Heart right ventricle (tissue), 16 donors: Measurements from ENCODE around the gene WASL. TPM values are rescaled to one million over a fixed set of nuclear protein-coding genes. Genes with fewer than 3 reads are reported as not detected.

Experiments used
- ATAC-seq, 8 donors: fragments of 200-7000 bp; cut with Tn5 transposase; one replicate each; pipeline ENCODE4 v1.9.1; 2020; ENCODE audit warnings: mild to moderate bottlenecking in 8 of 8, moderate library complexity in 8 of 8, moderate number of reproducible peaks in 1 of 8
- DNase-seq, 2 donors: peaks; one replicate each; pipeline ENCODE4 v3.0.0-alpha.2; 2020
- H3K27ac ChIP-seq, 10 donors: fragments of 200-600 bp; sonication (generic) in 2 of 10; one replicate each; pipeline versions ENCODE4 v1.5.0 to v1.8.0; 2020 to 2022; ENCODE audit warnings: mild to moderate bottlenecking in 3 of 10
- H3K27me3 ChIP-seq, 7 donors: fragments of 200-600 bp; one replicate each; pipeline ENCODE4 v1.8.0; 2021 to 2022; ENCODE audit warnings: mild to moderate bottlenecking in 2 of 7
- H3K36me3 ChIP-seq, 9 donors: fragments of 200-600 bp; sonication (generic) in 1 of 9; one replicate each; pipeline versions ENCODE4 v1.5.0 to v1.8.0; 2020 to 2022; ENCODE audit warnings: mild to moderate bottlenecking in 2 of 9
- H3K4me1 ChIP-seq, 9 donors: fragments of 200-600 bp; sonication (generic) in 1 of 9; one replicate each; pipeline versions ENCODE4 v1.5.0 to v1.8.0; 2020 to 2022; ENCODE audit warnings: mild to moderate bottlenecking in 4 of 9
- H3K4me3 ChIP-seq, 10 donors: fragments of 200-600 bp; sonication (generic) in 2 of 10; one replicate each; pipeline versions ENCODE4 v1.5.0 to v1.8.0; 2020 to 2022; ENCODE audit warnings: mild to moderate bottlenecking in 7 of 10, moderate library complexity in 2 of 10
- H3K9me3 ChIP-seq, 11 donors: fragments of 200-600 bp in 10 of 11; sonication (generic) in 2 of 11; one replicate each; pipeline versions ENCODE4 v1.5.0 to v1.8.0; 2013 to 2022; ENCODE audit warnings: mild to moderate bottlenecking in 2 of 11, control low read depth in 1 of 11, moderate library complexity in 1 of 11
- CTCF ChIP-seq, 9 donors: fragments of 200-600 bp; sonication (generic) in 2 of 9; IDR thresholded peaks; one replicate each; pipeline versions ENCODE4 v1.5.0 to v1.8.0; 2021 to 2022; ENCODE audit warnings: antibody characterized with exemption in 9 of 9, mild to moderate bottlenecking in 5 of 9, moderate library complexity in 1 of 9
- WGBS, 2 donors: extraction: QIAGEN DNeasy Blood & Tissue Kit; methylation state at CpG; one replicate each; pipeline ENCODE4 v1.1.7; 2013; ENCODE audit warnings: inconsistent platforms in 1 of 2; 5-methylcytosine and 5-hydroxymethylcytosine counted together
- intact Hi-C, 10 donors: fragments of 100-400 bp; cut with DNase I; formaldehyde crosslinking; loops; one replicate each; pipeline versions ENCODE4 v1.11.1 to v1.14.2; 2022
- polyA plus RNA-seq, 2 donors: library from polyadenylated mRNA; stranded (reverse); fragments of 200-250 nt; gene quantifications; one replicate each; pipeline ENCODE4 v1.2.3, GENCODE V29; 2013
- total RNA-seq, 10 donors: library from RNA; stranded (reverse); fragmentation: NEBNext Ultra II Directional in 3 of 10; extraction: Animal tissue kit (Norgen Biotek cat#: 25700) in 3 of 10; gene quantifications; one replicate each; pipeline versions ENCODE4 v1.2.1 to v1.2.4, GENCODE V29; 2021 to 2023
- donor health status: Arrhythmogenic right ventricular cardiomyopathy.
- donor health status: ischemic (EF 13 %, LVEDD 7.1; RV severe dilation, severe dysfunction).
- donor health status: healthy with polysubstance abuse.
- donor health status: DM: no; HTN: yes; CAD: no.
- donor health status: DM: no; HTN: no; CAD: no.
- donor health status: ischemic (EF 25% LVEDD 6.9; RV normal size, moderate dysfunction).
- donor health status: ischemic (EF 25% LVEDD 5.7; RV mildly dilated, moderate dysfunction).
- donor health status: healthy.
- donor health status: DM: yes; HTN: yes; CAD: no.
- donor health status: Ischemic cardiomyopathy.
- donor health status: ischemic (EF 35%, LVEDD 5.7; RV mildly dilated, moderate dysfunction).
- donor health status: nonischemic (EF 11% LVEDD 7.7; RV severe dilation, severe dysfunction).
- donor health status: DM: yes; HTN: yes; CAD: no.
- donor health status: PGD.
- donor health status: ischemic (EF 29% LVEDD 5.4; RV normal size, mild dysfunction).
- donor health status: nonischemic (EF 23%, LVEDD 6.1; RV moderate dilation, normal function).

WASL gene
- total and polyA plus RNA-seq, 12 donors, result 10.7 to 30.0 (median 24.8) TPM

GRCh38 chr7:123711832-123712293, 36.9 kb downstream of the WASL start:
- H3K36me3 ChIP-seq, result peaks cover 0 to 37% (median 15%) of the 10 kb centered on the region in 9 donors
- H3K27ac ChIP-seq, result no peak overlapping the region
- ATAC-seq (no peak), DNase-seq (no peak)
- intact Hi-C loops, result loop anchor here in 1 of 10 donors (5.0 kb wide), 1 partner anchor 35 kb away; the partner anchor contains the start of gene WASL
- no peak overlapping the region for H3K4me3 ChIP-seq
- no peak for TF ChIP-seq CTCF (IDR thresholded peaks at IDR 0.05)
- no peaks in the 10 kb centered on the region for H3K9me3 ChIP-seq
- H3K4me1 ChIP-seq, result peaks cover 0 to 63% (median 30%) of the 10 kb centered on the region in 9 donors
- H3K27me3 ChIP-seq, result no peaks in the 10 kb centered on the region

DNA sequence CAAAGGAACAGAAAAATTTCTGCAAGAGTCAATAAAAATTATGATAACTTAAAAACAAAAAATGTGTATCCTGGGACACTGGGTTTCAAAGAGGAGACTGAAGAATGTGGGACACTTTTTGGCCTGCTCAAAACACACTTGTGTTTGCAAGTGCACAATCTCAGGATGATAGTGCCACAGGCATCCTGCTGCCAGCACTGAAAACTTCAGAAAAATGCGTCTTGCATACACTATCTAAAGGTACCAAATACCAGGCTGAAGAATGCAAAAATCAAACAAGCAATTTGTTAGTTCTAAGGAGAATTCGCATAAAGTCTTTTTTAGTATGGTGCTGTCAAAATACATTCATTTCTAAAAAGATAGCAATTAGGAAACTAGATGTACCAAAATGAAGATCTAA, 38.1 kb downstream of the WASL start:
- WGBS, 2 donors, result 70 to 71% methylated on average over 2 of the region's 2 CpGs
- no peak for ATAC-seq
- DNase-seq, result no peak
- Histone ChIP-seq H3K4me1 (peaks cover 0 to 53% (median 30%) of the 10 kb centered on the region in 9 donors), H3K36me3 (peaks cover 0 to 49% (median 15%) of the 10 kb centered on the region in 9 donors), H3K9me3 (no peaks in the 10 kb centered on the region), H3K27me3 (no peaks in the 10 kb centered on the region), H3K4me3 (no peak overlapping the region), H3K27ac (no peak overlapping the region)
- intact Hi-C loops, result loop anchor here in 1 of 10 donors (5.0 kb wide), 1 partner anchor 37 kb away; the partner anchor contains the start of gene WASL
- no peak for TF ChIP-seq CTCF (IDR thresholded peaks at IDR 0.05)

- Histone ChIP-seq H3K27me3 (no peaks in the 10 kb centered on the region), H3K27ac (no peak overlapping the region), H3K9me3 (no peaks in the 10 kb centered on the region), H3K4me3 (no peak overlapping the region), H3K4me1 (peaks cover 0 to 44% (median 30%) of the 10 kb centered on the region in 9 donors), H3K36me3 (peaks cover 0 to 56% (median 21%) of the 10 kb centered on the region in 9 donors)
- no peak for TF ChIP-seq CTCF (IDR thresholded peaks at IDR 0.05)
- WGBS, 2 donors, result 65 to 68% methylated on average over 2 of the region's 2 CpGs
- DNase-seq (no peak), ATAC-seq (no peak)
- intact Hi-C loops, result loop anchor here in 4 of 10 donors (5.0 to 10.0 kb wide), 5 partner anchors 38 to 585 kb away; partner anchors contain the start of genes NDUFA5 (in 1 of the 4) and WASL (in 1 of the 4)
Observed at GRCh38 chr7:123709525-123709924, 39.3 kb downstream of the WASL start.

DNA sequence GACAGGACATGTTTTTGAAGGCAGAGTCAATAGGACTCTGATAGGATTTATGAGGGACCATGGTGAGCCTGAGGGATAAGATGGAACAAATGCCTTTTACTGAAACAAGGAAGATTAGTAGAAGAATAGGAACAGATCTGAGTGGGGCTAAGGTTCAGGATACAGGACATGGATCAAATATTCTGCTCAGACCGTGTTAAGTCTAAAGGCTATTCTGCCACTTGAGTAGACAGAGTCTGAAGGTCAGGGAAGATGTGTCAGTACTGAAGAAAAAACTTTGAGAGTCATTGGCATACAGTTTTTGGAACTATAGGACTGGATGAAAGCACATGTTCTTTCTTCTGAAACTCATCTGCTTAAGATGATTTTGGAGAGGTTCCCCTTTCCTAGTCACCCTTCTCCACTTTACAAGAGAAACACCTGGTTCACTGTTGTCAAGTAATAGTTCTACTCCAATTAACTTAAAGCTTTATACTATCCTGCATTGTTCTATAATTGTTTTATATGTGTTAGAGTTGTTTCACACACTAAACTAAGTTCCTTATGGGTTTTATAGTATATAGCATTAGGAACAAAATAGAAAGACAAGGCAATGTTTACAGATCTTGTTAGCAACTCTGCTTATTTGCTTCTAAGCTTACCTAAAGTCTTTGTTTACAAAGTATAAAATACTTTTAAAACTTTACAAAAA, 43.4 kb downstream of the WASL start:
- 81 to 83% methylated on average over 1 of the region's 1 CpG for WGBS, 2 donors
- H3K4me3 ChIP-seq, result no peak overlapping the region
- H3K27ac ChIP-seq, result no peak overlapping the region
- peaks cover 0 to 85% (median 28%) of the 10 kb centered on the region in 9 donors for H3K36me3 ChIP-seq
- TF ChIP-seq CTCF (IDR thresholded peaks at IDR 0.05), result no peak
- intact Hi-C loops, result loop anchor here in 4 of 10 donors (5.0 to 10.0 kb wide), 5 partner anchors 42 to 581 kb away; partner anchors contain the start of genes NDUFA5 (in 1 of the 4) and WASL (in 1 of the 4)
- H3K27me3 ChIP-seq, result no peaks in the 10 kb centered on the region
- DNase-seq (no peak), ATAC-seq (no peak)
- H3K4me1 ChIP-seq, result peaks cover 0 to 21% (median 9%) of the 10 kb centered on the region in 9 donors
- H3K9me3 ChIP-seq, result no peaks in the 10 kb centered on the region
